Left forelimb (tissue), 1 donor: ENCODE measurements around the gene POPDC2.

Experiments
- DNase-seq: peaks from one replicate; pipeline ENCODE4 v3.0.0-alpha.2; 2018; ENCODE audit warnings: low spot score

Gene POPDC2

GRCh38 chr3:119639494-119640350 is 20.7 kb downstream of the POPDC2 start:
- DNase-seq = no peak

GRCh38 chr3:119637679-119638477 is 22.5 kb downstream of the POPDC2 start:
- no peak for DNase-seq

- no peak for DNase-seq
Observed at GRCh38 chr3:119636891-119637611, 23.3 kb downstream of the POPDC2 start.

GRCh38 chr3:119636249-119636648 is 24.1 kb downstream of the POPDC2 start:
- DNase-seq = no peak

- no peak for DNase-seq
Observed at GRCh38 chr3:119635719-119636118, 24.7 kb downstream of the POPDC2 start.

- no peak for DNase-seq
Observed at GRCh38 chr3:119632829-119633228, 27.6 kb downstream of the POPDC2 start.

GRCh38 chr3:119632216-119632615 is 28.2 kb downstream of the POPDC2 start:
- DNase-seq = no peak

GRCh38 chr3:119631516-119631915 is 28.9 kb downstream of the POPDC2 start:
- no peak for DNase-seq

GRCh38 chr3:119630880-119631329 is 29.5 kb downstream of the POPDC2 start:
- DNase-seq = no peak

GRCh38 chr3:119630128-119630879 is 30.1 kb downstream of the POPDC2 start:
- DNase-seq = no peak

- no peak for DNase-seq
Observed at GRCh38 chr3:119628816-119629445, 31.5 kb downstream of the POPDC2 start.

- peak; percentile 41 for DNase-seq
Observed at GRCh38 chr3:119628390-119628789, 32.0 kb downstream of the POPDC2 start.

- peak; percentile 33 for DNase-seq
Observed at GRCh38 chr3:119627461-119627860, 32.9 kb downstream of the POPDC2 start.

- no peak for DNase-seq
Observed at GRCh38 chr3:119626196-119626595, 34.2 kb downstream of the POPDC2 start.

GRCh38 chr3:119625451-119626153 is 34.8 kb downstream of the POPDC2 start:
- DNase-seq = no peak

- no peak for DNase-seq
Observed at GRCh38 chr3:119624002-119624720, 36.2 kb downstream of the POPDC2 start.

- DNase-seq = peak; percentile 33
Observed at GRCh38 chr3:119620899-119621298, 39.5 kb downstream of the POPDC2 start.

- DNase-seq = no peak
Observed at GRCh38 chr3:119619094-119619493, 41.3 kb downstream of the POPDC2 start.

GRCh38 chr3:119616056-119616455 is 44.3 kb downstream of the POPDC2 start:
- no peak for DNase-seq

GRCh38 chr3:119613872-119614271 is 46.5 kb downstream of the POPDC2 start:
- DNase-seq = peak; percentile 55
